Vagina (tissue), 2 donors: ENCODE measurements around the gene MEF2B.

ENCODE experiments used
- POLR2A ChIP-seq, 2 donors: fragments of 450-650 bp; IDR thresholded peaks; one replicate each; pipeline ENCODE4 v1.6.1; 2017; ENCODE audit warnings: antibody characterized with exemption in 2 of 2, mild to moderate bottlenecking in 2 of 2, moderate library complexity in 2 of 2
- TF ChIP-seq, protein P1 (sequence below), 3 experiments: fragments of 450-650 bp in 2 of 3; fragments of 200-600 bp in 1 of 3; sonication (generic) in 1 of 3; IDR thresholded peaks; one replicate each; pipeline ENCODE4 v1.5.1; 2017 to 2019; ENCODE audit warnings: antibody characterized with exemption in 3 of 3, mild to moderate bottlenecking in 2 of 3, moderate library complexity in 2 of 3

DNA sequence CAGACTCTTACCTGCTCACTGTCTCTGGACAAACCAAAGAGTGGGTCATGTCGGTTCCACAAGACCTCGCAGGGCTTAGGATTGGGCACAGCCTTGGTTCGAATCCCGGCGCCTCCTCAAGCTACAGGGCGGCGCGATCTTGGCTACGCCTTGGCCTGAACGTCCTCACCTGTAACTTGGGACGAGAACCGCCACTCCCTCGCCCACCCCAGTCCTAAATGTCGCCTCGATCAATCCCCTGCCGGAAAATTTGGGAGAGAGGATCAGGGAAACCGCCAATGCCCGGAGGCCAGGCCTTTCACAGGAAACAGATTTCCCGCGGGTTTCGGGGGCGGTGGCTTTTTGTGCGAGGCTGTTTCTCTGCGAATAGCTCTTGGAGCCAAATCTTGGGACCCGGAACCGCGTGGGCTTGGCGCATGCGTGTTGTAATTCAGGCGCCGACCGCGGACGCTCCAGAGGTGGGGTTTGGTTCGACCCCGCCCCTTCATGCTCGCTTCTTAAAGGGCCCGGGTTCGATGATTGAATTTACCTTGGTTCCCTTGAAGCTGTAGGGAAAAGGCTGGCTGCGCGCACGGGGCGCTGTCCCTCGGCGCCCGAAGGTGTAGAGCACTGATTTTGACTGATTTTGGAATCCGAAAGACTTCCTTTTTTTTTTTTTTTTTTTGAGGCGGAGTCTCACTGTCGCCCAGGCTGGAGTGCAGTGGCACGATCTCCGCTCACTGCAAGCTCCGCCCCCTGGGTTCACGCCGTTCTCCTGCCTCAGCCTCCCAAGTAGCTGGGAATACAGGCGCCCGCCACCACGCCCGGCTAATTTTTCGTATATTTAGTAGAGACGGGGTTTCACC, 33.2 kb upstream of the MEF2B start, which contains the start of gene NR2C2AP:
- TF ChIP-seq, protein P1, sequence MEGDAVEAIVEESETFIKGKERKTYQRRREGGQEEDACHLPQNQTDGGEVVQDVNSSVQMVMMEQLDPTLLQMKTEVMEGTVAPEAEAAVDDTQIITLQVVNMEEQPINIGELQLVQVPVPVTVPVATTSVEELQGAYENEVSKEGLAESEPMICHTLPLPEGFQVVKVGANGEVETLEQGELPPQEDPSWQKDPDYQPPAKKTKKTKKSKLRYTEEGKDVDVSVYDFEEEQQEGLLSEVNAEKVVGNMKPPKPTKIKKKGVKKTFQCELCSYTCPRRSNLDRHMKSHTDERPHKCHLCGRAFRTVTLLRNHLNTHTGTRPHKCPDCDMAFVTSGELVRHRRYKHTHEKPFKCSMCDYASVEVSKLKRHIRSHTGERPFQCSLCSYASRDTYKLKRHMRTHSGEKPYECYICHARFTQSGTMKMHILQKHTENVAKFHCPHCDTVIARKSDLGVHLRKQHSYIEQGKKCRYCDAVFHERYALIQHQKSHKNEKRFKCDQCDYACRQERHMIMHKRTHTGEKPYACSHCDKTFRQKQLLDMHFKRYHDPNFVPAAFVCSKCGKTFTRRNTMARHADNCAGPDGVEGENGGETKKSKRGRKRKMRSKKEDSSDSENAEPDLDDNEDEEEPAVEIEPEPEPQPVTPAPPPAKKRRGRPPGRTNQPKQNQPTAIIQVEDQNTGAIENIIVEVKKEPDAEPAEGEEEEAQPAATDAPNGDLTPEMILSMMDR (IDR thresholded peaks at IDR 0.05): peak in 1 of 3 experiments; percentile 1
- TF ChIP-seq POLR2A (IDR thresholded peaks at IDR 0.05): no peak
